Upper lobe of left lung (tissue), 4 donors: ENCODE measurements around the gene ERICH6B.

Experiments
- POLR2A ChIP-seq, 4 donors: fragments of 450-650 bp; IDR thresholded peaks; one replicate each; pipeline ENCODE4 v1.5.1; 2016 to 2017; ENCODE audit warnings: antibody characterized with exemption in 4 of 4, mild to moderate bottlenecking in 2 of 4
- TF ChIP-seq, protein P1 (sequence below), 6 experiments: fragments of 450-650 bp in 4 of 6; fragments of 200-600 bp in 2 of 6; sonication (generic) in 2 of 6; IDR thresholded peaks; one replicate each; pipeline ENCODE4 v1.5.1; 2016 to 2019; ENCODE audit warnings: antibody characterized with exemption in 6 of 6

DNA sequence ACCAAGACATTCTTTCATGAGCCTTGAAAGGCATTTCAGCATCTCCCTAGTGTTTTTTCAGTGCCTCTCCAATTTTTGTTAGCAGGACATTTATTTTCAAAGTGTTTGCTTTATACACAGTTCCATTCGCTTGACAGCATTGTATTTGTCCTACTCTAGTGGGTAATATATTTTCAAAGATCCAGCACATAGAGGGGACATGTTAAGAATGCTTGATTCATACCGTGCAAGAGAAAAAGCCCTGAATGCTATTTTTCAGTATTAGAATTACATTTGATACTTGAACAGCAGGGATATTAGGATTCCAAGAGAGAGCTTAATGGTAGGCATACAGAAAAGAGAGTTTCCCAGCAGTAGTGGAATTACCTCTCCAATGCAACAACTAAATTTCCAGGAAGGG is 21.3 kb downstream of the ERICH6B start:
- TF ChIP-seq, protein P1, sequence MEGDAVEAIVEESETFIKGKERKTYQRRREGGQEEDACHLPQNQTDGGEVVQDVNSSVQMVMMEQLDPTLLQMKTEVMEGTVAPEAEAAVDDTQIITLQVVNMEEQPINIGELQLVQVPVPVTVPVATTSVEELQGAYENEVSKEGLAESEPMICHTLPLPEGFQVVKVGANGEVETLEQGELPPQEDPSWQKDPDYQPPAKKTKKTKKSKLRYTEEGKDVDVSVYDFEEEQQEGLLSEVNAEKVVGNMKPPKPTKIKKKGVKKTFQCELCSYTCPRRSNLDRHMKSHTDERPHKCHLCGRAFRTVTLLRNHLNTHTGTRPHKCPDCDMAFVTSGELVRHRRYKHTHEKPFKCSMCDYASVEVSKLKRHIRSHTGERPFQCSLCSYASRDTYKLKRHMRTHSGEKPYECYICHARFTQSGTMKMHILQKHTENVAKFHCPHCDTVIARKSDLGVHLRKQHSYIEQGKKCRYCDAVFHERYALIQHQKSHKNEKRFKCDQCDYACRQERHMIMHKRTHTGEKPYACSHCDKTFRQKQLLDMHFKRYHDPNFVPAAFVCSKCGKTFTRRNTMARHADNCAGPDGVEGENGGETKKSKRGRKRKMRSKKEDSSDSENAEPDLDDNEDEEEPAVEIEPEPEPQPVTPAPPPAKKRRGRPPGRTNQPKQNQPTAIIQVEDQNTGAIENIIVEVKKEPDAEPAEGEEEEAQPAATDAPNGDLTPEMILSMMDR (IDR thresholded peaks at IDR 0.05), result no peak
- no peak for TF ChIP-seq POLR2A (IDR thresholded peaks at IDR 0.05)
